GM23338 (cell line): ENCODE measurements around the gene DTNBP1.

ENCODE experiments used
- EZH2 ChIP-seq: fragments of 200-600 bp; sonication (generic); IDR thresholded peaks from one replicate; pipeline ENCODE4 v1.8.0; 2017; ENCODE audit warnings: antibody characterized with exemption, mild to moderate bottlenecking, low read depth; ENCODE audit not compliant: unreplicated experiment
- POLR2AphosphoS5 ChIP-seq: IDR thresholded peaks from 2 replicates; pipeline ENCODE4 v1.6.1; 2016; ENCODE audit warnings: antibody characterized with exemption, low read depth
- TF ChIP-seq, protein P1 (sequence below), 2 experiments: fragments of 200-600 bp in 1 of 2; sonication (generic) in 1 of 2; conservative IDR thresholded peaks; 2 replicates each; pipeline versions ENCODE4 v1.5.1 to v1.6.1; 2016 to 2017; ENCODE audit warnings: antibody characterized with exemption in 2 of 2, low read depth in 2 of 2, mild to moderate bottlenecking in 2 of 2, moderate library complexity in 1 of 2

DNA sequence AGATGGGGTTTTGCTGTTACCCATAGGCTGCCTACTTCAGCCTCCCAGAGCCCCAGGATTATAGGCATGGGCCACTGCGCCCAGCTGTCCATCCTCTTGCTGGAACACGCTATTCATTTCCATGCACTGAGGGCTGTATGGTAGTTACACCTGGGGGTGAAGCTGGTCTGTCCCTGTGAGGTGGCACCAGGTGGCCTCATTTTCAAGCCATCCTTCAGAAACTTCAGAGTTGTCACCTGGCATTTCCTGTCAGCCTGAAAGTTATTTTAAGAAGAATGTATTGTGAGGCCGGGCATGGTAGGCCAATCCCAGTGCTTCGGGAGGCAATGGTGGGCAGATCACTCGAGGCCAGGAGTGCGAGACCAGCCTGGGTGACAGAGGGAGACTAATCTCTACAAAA is 147.6 kb downstream of the DTNBP1 start:
- TF ChIP-seq EZH2, result no peak
- TF ChIP-seq, protein P1, sequence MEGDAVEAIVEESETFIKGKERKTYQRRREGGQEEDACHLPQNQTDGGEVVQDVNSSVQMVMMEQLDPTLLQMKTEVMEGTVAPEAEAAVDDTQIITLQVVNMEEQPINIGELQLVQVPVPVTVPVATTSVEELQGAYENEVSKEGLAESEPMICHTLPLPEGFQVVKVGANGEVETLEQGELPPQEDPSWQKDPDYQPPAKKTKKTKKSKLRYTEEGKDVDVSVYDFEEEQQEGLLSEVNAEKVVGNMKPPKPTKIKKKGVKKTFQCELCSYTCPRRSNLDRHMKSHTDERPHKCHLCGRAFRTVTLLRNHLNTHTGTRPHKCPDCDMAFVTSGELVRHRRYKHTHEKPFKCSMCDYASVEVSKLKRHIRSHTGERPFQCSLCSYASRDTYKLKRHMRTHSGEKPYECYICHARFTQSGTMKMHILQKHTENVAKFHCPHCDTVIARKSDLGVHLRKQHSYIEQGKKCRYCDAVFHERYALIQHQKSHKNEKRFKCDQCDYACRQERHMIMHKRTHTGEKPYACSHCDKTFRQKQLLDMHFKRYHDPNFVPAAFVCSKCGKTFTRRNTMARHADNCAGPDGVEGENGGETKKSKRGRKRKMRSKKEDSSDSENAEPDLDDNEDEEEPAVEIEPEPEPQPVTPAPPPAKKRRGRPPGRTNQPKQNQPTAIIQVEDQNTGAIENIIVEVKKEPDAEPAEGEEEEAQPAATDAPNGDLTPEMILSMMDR (conservative IDR thresholded peaks at IDR 0.05; ENCODE audit: low read depth in 2 of 2), result no peak
- TF ChIP-seq POLR2AphosphoS5, result no peak
